Left lung (tissue), 10 donors: ENCODE measurements around the gene AFF2. TPM values are rescaled to one million over a fixed set of nuclear protein-coding genes. Genes with fewer than 3 reads are reported as not detected.

Experiments
- ATAC-seq: fragments of 200-7000 bp; cut with Tn5 transposase; one replicate; pipeline ENCODE4 v1.9.1; 2020; ENCODE audit warnings: moderate library complexity
- DNase-seq, 4 donors: peaks; one replicate each; pipeline ENCODE4 v3.0.0-alpha.2; 2013 to 2020
- H3K27ac ChIP-seq, 2 donors: fragments of 200-600 bp; sonication (generic) in 1 of 2; one replicate each; pipeline versions ENCODE4 v1.5.0 to v1.8.0; 2020 to 2021
- H3K27me3 ChIP-seq, 2 donors: fragments of 200-600 bp; sonication (generic) in 1 of 2; one replicate each; pipeline versions ENCODE4 v1.5.0 to v1.8.0; 2020 to 2021
- H3K36me3 ChIP-seq, 2 donors: fragments of 200-600 bp; sonication (generic) in 1 of 2; one replicate each; pipeline versions ENCODE4 v1.5.0 to v1.8.0; 2020 to 2021
- H3K4me1 ChIP-seq, 2 donors: fragments of 200-600 bp; one replicate each; pipeline ENCODE4 v1.8.0; 2021
- H3K4me3 ChIP-seq, 2 donors: fragments of 200-600 bp; sonication (generic) in 1 of 2; one replicate each; pipeline versions ENCODE4 v1.5.0 to v1.8.0; 2020 to 2021; ENCODE audit warnings: mild to moderate bottlenecking in 1 of 2
- H3K9me3 ChIP-seq, 2 donors: fragments of 200-600 bp; sonication (generic) in 1 of 2; one replicate each; pipeline versions ENCODE4 v1.5.0 to v1.8.0; 2020 to 2021
- intact Hi-C, 2 donors: fragments of 100-400 bp; cut with DNase I; formaldehyde crosslinking; loops; one replicate each; pipeline versions ENCODE4 v1.11.2 to v1.14.2; 2022
- polyA plus RNA-seq, 6 donors: library from polyadenylated mRNA; unstranded; fragments of 120-200 nt; gene quantifications; one replicate each; pipeline ENCODE4 v1.2.1, GENCODE V29; 2013; ENCODE audit not compliant: insufficient read length in 6 of 6
- total RNA-seq, 2 donors: library from RNA; stranded (reverse); fragmentation: NEBNext Ultra II Directional; extraction: Animal tissue kit (Norgen Biotek cat#: 25700); gene quantifications; one replicate each; pipeline ENCODE4 v1.2.1, GENCODE V29; 2021
- TF ChIP-seq, protein P1 (sequence below), 2 donors: fragments of 200-600 bp; sonication (generic) in 1 of 2; IDR thresholded peaks; one replicate each; pipeline versions ENCODE4 v1.5.0 to v1.8.0; 2021; ENCODE audit warnings: antibody characterized with exemption in 2 of 2
- donor health status: DM: no; HTN: yes; CAD: no.
- donor health status: DM: no; HTN: no; CAD: no.

AFF2 gene
- total and polyA plus RNA-seq, 8 donors, result 4.8 to 10.2 (median 5.7) TPM

DNA sequence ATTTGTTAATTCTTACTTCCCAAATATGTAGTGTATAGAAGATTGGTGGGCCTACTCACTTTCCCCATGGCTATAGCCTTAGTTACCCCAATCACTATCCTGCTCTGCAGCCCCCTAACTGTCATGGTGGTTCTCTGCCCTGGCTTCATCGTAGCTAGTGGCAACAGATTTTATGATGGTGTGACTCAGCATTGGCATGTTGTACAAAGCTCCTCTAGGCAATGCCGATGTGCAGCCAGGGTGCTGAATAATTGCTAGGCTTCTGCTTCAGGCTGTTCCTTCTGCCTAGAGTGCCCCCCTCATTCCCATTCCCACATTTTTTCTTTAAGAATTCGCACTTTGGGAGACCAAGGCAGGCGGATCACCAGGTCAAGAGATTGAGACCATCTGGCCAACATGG is 35.2 kb downstream of the AFF2 start:
- Histone ChIP-seq H3K27me3 (no peaks in the 10 kb centered on the region), H3K9me3 (no peaks in the 10 kb centered on the region), H3K4me1 (no peaks in the 10 kb centered on the region), H3K4me3 (no peak overlapping the region), H3K36me3 (no peaks in the 10 kb centered on the region), H3K27ac (no peak overlapping the region)
- intact Hi-C loops, result no loop called here
- TF ChIP-seq, protein P1, sequence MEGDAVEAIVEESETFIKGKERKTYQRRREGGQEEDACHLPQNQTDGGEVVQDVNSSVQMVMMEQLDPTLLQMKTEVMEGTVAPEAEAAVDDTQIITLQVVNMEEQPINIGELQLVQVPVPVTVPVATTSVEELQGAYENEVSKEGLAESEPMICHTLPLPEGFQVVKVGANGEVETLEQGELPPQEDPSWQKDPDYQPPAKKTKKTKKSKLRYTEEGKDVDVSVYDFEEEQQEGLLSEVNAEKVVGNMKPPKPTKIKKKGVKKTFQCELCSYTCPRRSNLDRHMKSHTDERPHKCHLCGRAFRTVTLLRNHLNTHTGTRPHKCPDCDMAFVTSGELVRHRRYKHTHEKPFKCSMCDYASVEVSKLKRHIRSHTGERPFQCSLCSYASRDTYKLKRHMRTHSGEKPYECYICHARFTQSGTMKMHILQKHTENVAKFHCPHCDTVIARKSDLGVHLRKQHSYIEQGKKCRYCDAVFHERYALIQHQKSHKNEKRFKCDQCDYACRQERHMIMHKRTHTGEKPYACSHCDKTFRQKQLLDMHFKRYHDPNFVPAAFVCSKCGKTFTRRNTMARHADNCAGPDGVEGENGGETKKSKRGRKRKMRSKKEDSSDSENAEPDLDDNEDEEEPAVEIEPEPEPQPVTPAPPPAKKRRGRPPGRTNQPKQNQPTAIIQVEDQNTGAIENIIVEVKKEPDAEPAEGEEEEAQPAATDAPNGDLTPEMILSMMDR (IDR thresholded peaks at IDR 0.05), result no peak
- ATAC-seq (no peak), DNase-seq (no peak)

DNA sequence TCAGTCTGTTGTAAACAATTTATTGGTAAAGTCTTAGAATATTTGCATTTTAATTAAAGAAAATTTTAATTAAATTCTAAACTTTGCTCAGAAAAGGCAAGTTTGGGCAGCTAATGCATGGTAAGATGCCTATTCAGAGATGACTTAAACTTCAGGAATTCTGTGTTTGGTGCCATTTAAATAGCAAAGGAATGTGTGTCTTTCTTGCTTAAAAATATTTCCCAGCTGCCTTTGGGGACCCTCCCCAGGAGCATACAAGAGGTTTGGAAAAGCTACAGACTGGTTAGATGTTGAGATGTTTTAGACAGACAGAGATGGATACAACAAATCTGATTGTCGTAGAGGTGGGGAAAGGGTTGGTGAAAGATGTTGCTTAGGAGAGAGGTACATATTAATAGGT is 36.5 kb downstream of the AFF2 start:
- ATAC-seq (no peak), DNase-seq (no peak)
- intact Hi-C loops, result no loop called here
- Histone ChIP-seq H3K27me3 (no peaks in the 10 kb centered on the region), H3K36me3 (no peaks in the 10 kb centered on the region), H3K4me3 (no peak overlapping the region), H3K27ac (no peak overlapping the region), H3K4me1 (no peaks in the 10 kb centered on the region), H3K9me3 (no peaks in the 10 kb centered on the region)
- TF ChIP-seq, protein P1 (IDR thresholded peaks at IDR 0.05), result no peak

DNA sequence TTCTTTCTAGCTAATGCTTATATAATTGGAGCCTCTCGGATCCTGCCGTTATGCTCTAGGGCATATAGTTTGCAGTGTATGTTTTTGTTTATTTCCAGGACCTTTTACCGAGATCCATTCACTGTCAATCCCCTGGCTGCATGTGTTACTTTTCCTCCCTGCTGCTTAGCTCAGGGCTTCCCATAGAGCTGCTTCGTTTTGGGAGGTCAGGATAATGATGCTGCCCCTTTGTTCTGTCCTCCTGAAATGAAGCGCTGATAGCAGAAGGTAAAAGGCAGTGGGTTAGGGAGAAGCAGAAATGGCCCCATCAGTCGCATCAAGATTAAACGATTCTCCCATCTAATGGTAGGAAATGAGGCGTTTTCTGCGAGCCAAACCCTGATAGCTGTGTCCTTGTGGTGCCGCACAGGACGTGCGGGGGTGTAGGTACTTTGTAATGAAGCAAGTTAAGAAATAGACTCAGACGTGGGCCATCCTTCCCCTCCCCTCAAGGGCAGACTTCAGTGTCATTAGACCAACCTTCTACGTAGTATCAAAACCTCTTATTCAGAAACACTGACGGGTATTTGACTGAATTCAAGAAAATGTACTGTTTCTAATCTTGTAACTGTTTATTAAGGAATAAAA is 37.3 kb downstream of the AFF2 start:
- no peak overlapping the region for H3K4me3 ChIP-seq
- H3K4me1 ChIP-seq, result no peaks in the 10 kb centered on the region
- no peaks in the 10 kb centered on the region for H3K36me3 ChIP-seq
- no peaks in the 10 kb centered on the region for H3K9me3 ChIP-seq
- no peak overlapping the region for H3K27ac ChIP-seq
- intact Hi-C loops, result no loop called here
- DNase-seq (no peak), ATAC-seq (no peak)
- TF ChIP-seq, protein P1 (IDR thresholded peaks at IDR 0.05), result no peak
- no peaks in the 10 kb centered on the region for H3K27me3 ChIP-seq

DNA sequence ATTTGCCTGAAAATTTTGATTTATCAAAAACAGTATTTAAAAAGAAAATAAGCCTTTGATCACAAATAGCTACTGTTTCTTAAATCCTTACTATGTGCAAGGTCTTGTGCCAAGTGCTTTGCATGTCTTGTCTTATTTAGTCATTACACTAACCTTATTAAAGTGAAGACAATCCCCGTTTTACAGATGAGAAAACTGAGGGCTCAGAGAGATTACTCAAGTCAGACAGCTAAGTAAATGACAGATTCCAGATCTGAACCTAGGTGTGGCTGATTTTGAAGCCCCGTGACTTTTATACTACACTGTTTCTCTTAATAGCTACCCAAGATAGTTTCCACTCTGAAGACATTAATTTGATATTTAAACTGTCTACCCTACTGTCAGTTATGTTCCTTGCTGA is 38.2 kb downstream of the AFF2 start:
- intact Hi-C loops, result no loop called here
- Histone ChIP-seq H3K27ac (no peak overlapping the region), H3K4me1 (no peaks in the 10 kb centered on the region), H3K9me3 (no peaks in the 10 kb centered on the region), H3K36me3 (no peaks in the 10 kb centered on the region), H3K4me3 (no peak overlapping the region), H3K27me3 (no peaks in the 10 kb centered on the region)
- ATAC-seq (no peak), DNase-seq (no peak)
- TF ChIP-seq, protein P1 (IDR thresholded peaks at IDR 0.05), result no peak

DNA sequence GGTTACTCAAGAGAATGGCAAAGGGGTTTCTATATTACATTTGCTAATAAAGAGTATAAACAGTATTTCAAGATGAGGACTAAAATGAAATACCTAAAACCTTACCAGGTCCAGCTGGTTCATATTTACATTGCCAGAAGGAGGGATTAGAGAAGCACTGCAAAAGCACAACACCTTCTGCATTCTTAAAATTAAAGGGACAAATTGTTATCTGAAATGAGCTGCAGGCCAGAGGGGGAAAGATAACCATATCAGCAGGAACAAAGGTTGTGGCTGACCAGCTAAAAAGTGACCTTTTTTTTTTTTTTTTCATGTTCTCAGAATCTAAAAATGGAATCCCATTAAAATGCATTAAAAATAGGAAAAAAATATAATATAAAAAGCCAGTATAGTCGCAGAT is 39.7 kb downstream of the AFF2 start:
- ATAC-seq, result no peak
- Histone ChIP-seq H3K9me3 (no peaks in the 10 kb centered on the region), H3K27me3 (no peaks in the 10 kb centered on the region), H3K4me3 (no peak overlapping the region), H3K4me1 (no peaks in the 10 kb centered on the region), H3K27ac (no peak overlapping the region), H3K36me3 (no peaks in the 10 kb centered on the region)
- TF ChIP-seq, protein P1 (IDR thresholded peaks at IDR 0.05), result no peak
- DNase-seq, result no peak
- intact Hi-C loops, result no loop called here
